DMS79 treated with DMSO at 0.1 percent for 48 hours (cell line): ENCODE results near the gene ECM2.
A peak's percentile ranks its signal among the peaks of the same experiment; 100 is the strongest.

Source experiments
- DNase-seq: peaks from one replicate; lab custom pipeline; 2025; lab: John Stamatoyannopoulos, UW

The ECM2 gene

DNA sequence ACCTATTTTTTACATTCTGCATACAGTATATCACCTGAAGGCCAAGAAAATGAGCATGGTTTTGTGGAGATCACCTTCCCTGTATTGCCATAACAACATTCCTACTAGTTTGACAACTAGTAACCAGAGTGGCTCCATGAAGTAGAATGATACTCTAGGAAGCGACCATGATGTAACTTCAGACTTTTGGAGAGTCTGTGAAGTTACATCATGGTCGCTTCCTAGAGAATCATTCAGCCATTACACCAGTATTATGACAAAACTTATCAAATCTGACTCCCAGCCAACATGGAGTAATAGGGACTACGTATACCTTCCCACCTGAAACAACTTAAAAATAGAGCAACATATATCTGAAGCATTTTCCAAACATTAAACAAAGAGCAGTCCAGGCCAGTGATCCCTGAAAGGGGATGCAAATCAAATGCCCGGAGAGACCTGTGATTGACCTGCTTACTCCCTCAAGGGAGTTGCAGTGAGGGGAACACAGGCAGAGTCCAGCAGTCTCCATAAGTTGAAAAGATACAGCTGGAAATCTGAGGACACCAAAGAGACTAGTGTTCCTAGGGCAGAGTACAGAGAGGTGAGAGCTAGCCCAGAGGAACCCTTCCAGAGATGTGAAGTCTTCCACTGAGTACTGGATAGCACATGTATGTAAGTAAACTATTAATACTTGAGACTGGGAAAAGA, 7.8 kb downstream of the ECM2 start:
- no peak for DNase-seq

DNA sequence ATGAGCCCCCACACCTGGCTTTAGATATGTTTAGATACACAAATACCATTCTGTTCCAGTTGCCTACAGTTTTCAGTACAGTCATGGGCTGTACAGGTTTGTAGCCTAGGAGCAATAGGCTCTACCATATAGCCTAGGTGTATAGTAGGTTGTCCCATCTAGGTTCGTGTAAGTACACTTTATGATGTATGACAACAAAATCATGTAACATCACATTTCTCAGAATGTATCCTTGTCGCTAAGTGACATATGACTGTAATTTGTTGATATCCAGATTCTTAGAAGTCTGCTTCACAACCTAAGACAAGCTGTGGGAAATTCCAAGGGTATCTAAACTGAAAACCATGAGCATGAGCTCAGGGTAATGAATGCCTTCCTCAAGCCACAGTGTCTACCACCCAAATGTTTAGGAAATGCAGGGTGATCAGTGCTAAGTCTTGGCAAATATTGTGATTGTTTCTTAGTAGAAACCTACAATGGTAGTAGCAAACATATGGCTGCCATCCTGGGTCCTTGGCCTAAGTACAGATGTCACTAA, 8.4 kb downstream of the ECM2 start:
- no peak for DNase-seq

DNA sequence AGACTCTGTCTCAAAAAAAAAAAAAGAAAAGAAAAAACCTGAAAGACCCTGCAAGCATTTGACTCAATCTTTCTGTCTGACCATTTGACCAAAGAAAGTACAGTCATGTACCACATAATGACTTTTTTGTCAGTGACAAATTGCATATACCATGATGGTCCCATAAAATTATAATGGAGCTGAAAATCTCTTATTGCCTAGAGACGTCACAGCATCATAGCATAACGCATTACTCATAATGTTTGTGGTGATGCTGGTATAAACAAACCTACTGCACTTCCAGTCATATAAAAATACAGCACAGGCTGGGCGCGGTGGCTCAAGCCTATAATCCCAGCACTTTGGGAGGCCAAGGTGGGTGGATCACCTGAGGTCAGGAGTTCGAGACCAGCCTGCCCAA, 10.5 kb downstream of the ECM2 start:
- DNase-seq = no peak

DNA sequence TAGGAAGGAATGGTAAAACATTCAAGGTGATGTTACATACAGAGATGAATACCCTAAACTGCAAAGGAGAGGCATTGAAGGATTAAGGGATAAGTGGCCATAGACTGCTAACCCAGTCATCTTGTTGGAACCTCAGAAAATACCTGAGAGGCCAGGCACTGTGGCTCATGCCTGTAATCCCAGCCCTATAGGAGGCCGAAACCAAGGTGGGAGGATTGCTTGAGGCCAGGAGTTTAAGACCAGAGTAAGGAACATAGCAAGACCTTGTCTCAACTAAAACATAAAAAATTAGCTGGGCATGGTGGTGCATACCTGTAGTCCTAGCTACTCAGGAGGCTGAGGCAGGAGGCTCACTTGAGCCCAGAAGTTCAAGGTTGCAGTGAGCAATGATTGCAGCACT, 10.9 kb downstream of the ECM2 start:
- no peak for DNase-seq

DNA sequence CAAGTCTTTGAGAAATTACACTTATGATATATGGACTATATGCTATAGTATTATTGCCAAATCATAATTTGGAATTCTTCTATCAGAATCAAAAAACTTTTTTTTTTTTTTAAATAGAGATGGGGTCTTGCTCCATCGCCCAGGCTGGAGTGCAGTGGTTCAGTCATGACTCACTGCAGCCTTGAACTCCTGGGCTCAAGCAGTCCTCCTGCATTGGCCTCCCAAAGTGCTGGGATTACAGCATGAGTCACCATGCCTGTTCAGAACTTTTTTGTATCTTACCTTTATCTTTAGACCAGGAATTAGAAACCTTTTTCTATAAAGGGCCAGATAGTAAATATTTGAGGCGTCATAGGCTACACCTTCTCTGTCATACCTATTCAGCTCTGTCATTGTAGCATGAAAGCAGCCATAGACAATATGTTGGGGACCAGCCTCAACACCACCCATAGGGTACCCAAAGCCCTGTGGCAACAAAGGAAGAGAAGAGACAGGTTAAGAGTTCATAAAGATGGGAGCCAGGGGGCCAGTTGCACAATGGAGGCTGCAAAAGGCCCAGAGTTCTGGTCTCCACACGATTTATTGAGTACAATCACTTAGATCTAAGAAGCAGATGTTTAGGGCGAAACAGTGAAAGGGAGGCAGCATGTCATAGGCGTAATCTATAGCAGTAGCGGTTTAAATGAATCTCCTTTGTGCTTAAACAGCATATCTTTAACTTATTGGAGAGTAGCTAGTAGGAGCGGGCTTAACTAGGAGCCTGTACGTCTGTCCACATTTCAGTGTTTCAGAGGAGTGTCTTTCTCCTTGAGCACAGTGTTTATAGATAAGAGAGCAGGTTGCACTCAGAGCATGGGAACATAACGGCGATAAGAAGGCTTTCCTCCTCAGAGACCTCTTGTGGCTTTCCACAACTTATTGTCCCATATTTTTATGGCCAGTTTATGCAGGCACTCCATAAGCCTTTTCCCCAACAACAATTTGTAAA, 12.5 kb downstream of the ECM2 start:
- DNase-seq = no peak

DNA sequence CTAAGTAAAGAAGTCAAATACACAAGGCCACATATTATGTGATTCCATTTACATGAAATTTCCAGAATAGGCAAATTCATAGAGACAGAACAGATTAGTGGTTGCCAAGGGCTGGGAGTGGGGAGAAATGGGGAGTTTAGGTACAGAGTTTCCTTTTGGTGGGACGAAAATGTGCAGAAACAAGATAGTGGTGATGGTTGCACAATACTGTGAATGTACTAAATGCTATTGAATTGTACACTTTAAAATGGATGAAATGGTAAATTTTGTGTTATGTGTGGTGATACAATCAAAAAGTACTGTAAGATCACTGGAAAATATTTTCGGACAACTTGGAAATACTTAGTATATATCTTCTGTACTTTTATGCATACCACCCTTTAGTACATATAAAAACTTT, 15.0 kb downstream of the ECM2 start:
- no peak for DNase-seq

DNA sequence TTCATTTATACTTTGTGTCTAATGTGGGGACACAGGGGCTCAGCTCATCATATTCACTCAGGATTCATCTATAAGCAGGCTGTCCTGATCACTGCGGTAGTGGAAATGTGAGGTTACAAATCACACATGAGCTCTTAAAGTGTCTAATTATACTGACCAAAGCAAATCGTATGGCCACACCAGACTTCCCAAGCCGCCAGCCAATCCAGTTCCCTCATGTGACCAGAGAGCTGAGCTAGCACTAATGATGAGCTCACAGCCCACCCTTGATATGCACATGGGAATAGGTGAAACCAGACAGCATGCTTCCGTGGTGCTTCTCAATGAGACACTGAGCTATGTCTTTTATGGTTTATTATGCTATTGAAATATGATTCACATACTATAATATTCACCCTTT, 17.6 kb downstream of the ECM2 start:
- DNase-seq = no peak

DNA sequence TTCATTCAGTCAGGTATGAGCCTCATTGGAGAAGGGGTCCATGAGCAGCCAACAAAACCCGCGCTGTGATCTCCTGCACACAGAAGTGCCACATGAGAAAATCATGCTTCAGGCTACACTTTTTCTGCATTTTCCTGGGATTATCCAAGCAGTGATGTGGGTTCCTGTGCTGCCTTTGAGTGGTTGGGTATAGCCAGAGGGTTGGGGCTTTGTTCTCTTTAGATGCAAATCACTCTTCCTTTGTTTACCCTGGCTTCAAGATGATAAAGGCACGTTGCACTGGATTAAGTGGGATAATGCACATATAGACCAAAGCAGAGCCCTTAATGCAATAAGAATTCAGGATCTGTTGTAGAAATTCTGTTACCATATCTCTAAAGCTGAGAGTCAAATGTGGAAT, 18.7 kb downstream of the ECM2 start:
- DNase-seq = no peak

DNA sequence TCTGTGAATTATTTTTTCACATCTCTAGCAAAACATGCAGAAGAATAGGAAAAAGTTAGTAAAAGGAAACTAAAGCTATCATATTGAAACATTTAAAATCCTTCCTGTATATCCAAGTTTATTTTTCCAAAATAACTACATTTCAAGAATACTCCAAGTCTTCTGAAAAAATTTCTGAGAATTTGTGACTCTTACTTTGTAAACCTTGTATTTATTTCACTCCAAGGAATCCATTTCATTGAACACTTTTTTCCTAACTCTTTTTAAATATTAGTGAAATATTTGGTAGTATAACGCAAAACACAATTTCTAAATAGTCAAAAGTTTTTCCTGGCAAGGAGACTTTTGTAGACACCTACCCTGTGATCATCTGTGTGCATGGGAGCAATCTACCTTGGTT, 19.3 kb downstream of the ECM2 start:
- no peak for DNase-seq

DNA sequence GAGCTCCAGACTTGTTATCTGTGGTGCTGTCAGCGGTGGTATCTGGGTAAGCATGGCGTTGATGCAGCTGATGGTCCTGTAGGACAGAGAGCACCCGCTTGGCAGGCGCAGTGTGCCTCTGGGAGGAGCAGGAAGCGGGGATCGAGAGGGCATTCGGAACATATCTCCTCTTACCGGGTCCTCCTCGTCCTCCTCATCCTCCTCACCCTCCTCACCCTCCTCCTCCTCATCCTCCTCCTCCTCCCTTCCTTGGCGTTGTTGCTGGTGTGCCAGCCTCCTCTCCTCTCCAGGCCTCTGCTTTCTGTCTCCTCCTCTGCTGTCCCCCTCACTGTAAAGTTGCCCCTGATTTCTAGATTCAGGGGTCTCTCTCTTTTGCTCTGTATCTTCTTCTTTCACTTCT, 21.2 kb downstream of the ECM2 start:
- no peak for DNase-seq

DNA sequence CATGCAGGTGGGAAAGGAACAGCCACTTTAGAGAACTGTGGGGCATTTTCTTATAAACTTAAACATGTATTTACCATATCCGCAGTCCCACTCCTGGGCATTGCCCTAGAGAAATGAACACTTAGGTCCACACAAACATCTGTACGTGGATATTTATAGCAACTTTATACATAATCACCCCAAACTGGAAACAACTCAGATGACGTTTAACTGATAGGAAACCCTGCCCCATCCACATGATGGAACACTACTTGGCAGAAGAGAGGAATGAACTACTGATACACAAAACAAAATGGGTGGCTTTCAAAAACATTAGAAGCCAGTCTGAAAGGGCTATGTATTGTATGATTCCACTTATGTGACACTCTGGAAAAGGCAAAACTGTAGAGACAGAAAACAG, 22.4 kb downstream of the ECM2 start:
- DNase-seq = no peak

DNA sequence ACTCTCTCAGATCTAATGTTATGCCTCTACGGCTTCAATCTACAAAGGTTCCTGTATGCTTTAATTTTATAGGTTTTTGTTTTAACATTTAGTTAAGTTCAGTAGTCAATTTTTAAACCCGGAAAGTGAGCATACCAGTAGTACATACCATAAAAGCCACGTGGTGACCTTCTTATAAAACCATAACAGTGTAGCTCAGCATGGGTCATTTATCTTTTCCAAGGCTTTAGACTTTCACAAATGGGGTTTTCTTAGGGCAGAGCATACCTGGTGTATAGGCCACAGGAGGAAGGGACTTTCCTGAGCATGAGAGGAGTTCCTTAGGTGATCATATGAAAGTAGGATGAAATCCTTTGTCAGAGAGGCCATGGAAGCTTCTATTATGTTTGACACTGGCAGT, 23.2 kb downstream of the ECM2 start:
- DNase-seq = no peak

DNA sequence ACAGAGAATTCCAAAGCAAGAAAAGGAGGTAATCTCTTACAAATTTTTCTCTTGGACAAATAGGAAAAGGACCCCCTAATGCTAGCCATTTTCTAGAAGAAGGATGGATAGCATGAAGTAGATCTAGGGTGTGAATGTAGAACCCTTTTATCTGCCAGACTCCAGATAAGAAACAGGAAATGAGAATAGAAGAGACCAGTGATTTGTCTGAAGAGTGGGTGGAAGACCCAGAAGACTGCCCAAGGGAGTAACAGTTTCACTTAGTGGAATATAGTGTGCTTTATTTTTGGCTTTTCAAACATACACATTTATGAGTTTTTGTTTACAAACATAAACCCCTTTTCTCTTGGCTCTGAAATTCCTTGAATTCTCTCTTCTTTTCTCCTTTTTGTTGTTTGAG, 25.0 kb downstream of the ECM2 start:
- DNase-seq = no peak

DNA sequence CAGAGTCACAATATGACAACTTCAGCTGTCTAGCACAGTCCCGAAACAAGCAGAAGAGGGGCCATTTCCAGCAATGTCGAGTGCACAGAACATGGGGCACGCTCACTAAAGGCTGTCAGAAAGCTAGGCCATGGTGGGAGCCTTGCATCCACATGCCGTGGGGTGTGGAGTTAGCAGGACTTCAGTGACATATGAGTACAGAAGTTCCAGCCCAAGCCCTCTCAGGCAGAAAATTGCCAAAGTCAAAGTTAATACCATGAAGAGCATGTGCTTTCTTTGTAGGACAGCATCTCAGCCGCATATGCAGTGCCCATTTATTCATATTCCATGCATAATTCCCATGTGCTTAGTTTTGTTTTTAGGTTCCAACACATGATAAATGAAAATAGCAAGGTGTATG, 26.7 kb downstream of the ECM2 start:
- DNase-seq = no peak

DNA sequence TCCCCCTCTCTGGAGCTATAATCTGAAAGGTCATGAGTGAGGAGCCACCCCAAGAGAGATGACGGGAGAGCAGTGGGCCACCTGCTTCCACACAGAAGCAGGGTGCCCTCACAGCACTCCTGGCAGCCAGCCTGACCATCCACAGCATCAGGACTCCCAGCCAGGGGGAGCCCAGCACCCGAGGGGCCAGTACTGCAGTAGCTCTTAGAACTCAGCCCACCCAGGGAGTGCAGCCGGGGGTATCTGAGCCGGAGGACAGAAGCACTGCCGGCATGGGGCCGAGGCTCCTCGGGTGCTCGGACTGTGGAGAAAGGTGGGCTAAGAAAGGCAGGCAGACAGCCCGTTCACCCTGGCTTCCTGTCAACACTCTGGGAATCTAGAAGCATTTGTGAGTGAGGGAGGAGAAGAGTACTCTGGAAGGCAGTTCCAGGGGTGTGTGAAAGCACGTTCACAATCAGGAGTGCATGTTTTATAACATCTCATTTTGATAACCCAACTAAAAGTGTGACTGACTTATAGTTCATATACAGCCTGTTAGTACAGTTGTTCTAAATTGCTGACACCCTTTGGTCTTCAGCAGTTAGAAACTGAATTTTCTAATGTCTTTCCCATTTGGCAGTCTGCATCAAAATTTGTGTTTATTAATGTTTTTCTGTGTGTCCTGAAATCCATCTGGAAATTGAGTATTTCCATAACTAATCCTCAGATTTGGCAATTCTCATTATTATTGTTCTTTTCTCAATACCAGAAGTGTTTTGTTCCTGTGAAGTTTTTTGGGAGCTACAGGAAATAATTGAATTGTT, 27.6 kb downstream of the ECM2 start:
- DNase-seq = no peak

DNA sequence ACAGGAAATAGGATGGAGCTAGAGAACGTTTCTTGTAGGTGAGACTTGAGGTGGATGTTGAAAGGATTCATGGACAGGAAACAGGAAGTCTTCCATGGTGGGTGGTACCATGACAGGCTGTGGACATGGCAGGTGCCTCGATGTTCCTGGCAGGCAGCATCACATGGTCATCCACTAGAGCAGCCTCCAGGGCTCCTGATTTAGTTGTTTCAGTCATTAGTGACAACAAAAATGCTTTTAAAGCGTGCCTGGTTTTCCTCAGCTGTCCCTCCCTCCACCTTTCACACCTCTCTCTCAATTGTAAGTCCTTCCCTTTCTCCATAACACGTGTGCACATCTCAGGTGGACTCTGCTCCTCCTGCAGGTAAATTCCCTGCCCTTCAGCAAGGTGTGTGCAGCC, 28.3 kb downstream of the ECM2 start:
- DNase-seq = no peak

DNA sequence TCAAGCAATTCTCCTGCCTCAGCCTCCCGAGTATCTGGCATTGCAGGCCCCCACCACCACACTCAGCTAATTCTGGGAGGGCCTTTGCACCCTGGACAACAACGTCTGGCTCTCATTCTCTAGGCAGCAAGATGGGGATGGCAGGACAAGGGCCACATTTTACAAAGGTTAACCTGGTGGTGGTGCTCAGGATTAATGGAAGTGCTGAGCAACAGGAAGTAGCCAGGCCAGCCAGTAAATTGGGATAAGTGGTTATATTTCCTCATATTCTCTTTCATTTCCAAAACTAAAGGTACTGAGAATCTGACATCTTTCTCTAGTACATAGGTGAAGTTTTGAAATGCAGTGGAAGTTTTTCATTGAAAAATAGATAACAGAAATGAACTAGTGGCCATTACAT, 28.8 kb downstream of the ECM2 start:
- no peak for DNase-seq

DNA sequence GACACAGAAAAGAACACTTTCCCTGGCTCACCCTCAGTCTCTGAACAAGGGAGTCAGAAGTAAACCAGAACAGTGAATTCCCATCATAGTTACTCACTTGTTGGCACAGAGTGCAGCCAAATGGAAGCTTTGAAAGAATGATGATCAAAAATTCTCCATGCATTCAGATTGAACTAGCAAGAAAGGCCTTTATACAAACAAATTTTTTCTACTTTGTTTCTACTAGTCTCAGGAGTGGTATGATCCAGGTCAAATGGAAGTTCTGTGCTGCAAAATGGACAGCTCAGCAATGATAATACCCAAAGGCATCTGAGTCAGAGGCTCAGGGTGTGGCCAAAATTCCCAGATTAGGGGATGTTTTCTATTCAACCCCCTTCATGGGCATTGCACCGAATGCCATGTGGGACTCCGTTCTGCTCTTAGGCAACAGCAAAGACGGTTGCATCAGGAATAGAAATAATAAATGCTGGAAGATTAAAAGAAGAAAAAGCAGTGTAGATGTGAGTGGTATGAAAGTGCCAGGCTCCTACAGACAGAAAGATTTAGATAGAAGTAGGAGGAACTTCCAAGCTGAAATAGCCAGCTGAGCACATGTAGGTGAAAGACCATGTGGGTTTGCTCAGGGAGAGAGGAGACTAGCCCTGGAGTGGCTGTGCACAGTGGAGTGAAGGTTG, 29.5 kb downstream of the ECM2 start:
- no peak for DNase-seq

DNA sequence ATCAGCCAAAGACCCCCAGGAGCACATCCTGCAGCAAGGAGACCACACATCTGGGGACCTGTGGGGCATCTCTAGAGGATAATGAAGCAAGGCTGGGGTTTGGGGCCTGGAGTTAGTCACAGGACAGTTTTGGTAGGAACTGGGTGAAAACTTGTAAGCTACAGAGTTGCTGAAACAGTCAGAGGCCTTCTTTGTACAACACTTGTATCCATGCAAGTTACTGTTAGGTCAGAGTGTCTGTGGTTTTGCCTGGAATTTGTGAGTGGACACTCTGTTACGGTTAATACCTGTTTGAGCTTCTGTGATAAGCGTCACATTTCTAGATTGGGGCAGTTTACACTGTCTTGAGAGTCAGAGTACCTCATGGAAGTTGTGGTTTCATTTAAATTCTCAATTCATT, 30.9 kb downstream of the ECM2 start:
- DNase-seq = peak; percentile 8

DNA sequence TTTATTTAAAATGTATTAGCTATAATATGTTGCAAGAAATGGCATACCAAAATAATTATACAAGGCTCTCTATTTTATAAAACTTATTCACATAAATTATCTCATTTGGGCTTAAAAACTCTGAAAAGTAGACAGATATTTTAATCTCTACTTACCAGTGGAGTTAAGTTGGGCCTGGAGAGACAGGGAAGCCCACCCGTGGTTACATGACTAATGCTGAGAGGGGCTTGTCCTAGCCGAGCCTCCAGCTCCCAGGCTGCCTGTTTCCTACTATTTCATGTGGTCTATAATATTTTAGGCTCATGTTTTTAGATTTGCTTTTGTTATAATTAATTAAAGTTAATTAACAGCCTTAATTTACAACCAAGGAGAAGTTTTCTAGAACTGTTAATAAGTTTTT, 32.6 kb downstream of the ECM2 start:
- DNase-seq = no peak

DNA sequence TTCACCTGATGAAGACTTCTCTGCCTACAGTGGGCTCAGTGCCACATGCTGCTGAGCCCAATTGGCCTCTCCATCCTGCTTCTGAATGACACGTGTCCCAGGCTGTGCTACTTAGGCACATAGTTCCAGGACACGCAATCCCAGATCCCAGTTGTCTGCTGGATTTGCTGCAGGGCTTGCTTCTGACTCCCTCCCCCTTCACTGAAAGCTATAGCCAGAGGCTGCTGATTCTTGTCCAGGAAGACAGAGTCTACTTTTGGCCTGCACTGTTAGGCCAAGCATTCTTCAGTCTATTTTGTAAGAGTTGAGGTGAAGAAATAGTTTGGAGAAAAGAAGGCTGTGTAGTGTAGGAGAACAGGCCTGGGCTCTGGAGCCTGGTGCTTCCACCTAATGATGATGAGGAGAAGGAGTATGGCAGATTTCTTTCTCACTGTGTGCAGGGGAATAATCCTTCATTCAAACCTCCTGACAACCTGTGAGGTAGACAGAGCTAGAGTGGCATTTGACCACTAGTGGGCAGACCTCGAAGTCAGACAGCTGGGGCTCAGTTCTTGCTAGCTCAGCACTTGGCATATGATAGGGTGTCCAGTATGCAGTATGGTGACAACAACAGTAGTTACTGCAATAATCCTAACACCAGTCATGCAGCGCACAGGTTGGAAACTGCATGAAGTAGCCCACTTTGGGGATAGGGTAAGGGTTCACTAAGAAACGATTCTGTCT, 34.0 kb downstream of the ECM2 start:
- DNase-seq = no peak
